Transverse colon (tissue), 4 donors: ENCODE data around the gene HSPA1L. TPM values are rescaled to one million over a fixed set of nuclear protein-coding genes. Genes with fewer than 3 reads are reported as not detected.
A peak's percentile ranks its signal among the peaks of the same experiment; 100 is the strongest.
"Not testable (repeated sequence)": the region's sequence is repeated elsewhere in the genome, so short reads cannot be mapped to it uniquely, and the experiment has no call there.

Source experiments
- DNase-seq: peaks from one replicate; pipeline ENCODE4 v3.0.0-alpha.2; 2019
- H3K27ac ChIP-seq, 4 donors: fragments of 200-600 bp; sonication (generic); 2 replicates each; pipeline ENCODE4 v1.5.1; 2016 to 2018; ENCODE audit warnings: inconsistent platforms in 4 of 4
- H3K27me3 ChIP-seq: fragments of 200-600 bp; sonication (generic); 2 replicates; pipeline ENCODE4 v1.5.1; 2017; ENCODE audit warnings: inconsistent platforms
- H3K36me3 ChIP-seq, 4 donors: fragments of 200-600 bp; sonication (generic); 2 replicates each; pipeline ENCODE4 v1.5.1; 2017 to 2019; ENCODE audit warnings: inconsistent platforms in 4 of 4
- H3K4me1 ChIP-seq, 4 donors: fragments of 200-600 bp; sonication (generic); 2 replicates each; pipeline ENCODE4 v1.5.1; 2017 to 2020; ENCODE audit warnings: inconsistent platforms in 4 of 4
- H3K4me3 ChIP-seq, 4 donors: fragments of 200-600 bp; sonication (generic); 1 replicate in 1 of 4; 2 replicates in 3 of 4; pipeline versions ENCODE4 v1.5.1 to v1.6.1; 2017 to 2019; ENCODE audit warnings: inconsistent platforms in 4 of 4
- H3K9me3 ChIP-seq, 2 donors: fragments of 200-600 bp; sonication (generic); 2 replicates each; pipeline ENCODE4 v1.5.1; 2017 to 2019; ENCODE audit warnings: inconsistent platforms in 2 of 2
- CTCF ChIP-seq, 5 experiments: fragments of 200-600 bp in 3 of 5; fragments of 450-650 bp in 2 of 5; sonication (generic) in 3 of 5; IDR thresholded peaks; 1 replicate in 2 of 5; 2 replicates in 3 of 5; pipeline ENCODE4 v1.5.1; 2016 to 2017; ENCODE audit warnings: antibody characterized with exemption in 5 of 5, inconsistent platforms in 3 of 5, mild to moderate bottlenecking in 2 of 5, moderate library complexity in 1 of 5
- EP300 ChIP-seq: sonication (generic); formaldehyde crosslinking; IDR thresholded peaks from one replicate; pipeline ENCODE4 v1.6.1; 2017; ENCODE audit warnings: antibody characterized with exemption, low read depth
- POLR2A ChIP-seq: fragments of 450-650 bp; IDR thresholded peaks from one replicate; pipeline ENCODE4 v1.6.1; 2016; ENCODE audit warnings: antibody characterized with exemption, mild to moderate bottlenecking, moderate library complexity
- POLR2AphosphoS5 ChIP-seq, 3 donors: sonication (generic); formaldehyde crosslinking; IDR thresholded peaks; one replicate each; pipeline ENCODE4 v1.6.1; 2016; ENCODE audit warnings: antibody characterized with exemption in 3 of 3
- WGBS, 2 donors: methylation state at CpG; one replicate each; pipeline ENCODE4 v1.1.5; 2018; ENCODE audit warnings: low coverage in 1 of 2; 5-methylcytosine and 5-hydroxymethylcytosine counted together
- in situ Hi-C, 4 donors: fragments of 200-750 bp; cut with MboI; loops; one replicate each; pipeline versions ENCODE4 v1.15.0 to v1.15.1; 2017; ENCODE audit warnings: low sequenced_read_pairs in 3 of 4, low pct_ligation_motif_present in 1 of 4, low pct_unique_long_range_greater_than_20kb in 1 of 4
- intact Hi-C: fragments of 100-400 bp; cut with DNase I; formaldehyde crosslinking; loops from one replicate; pipeline ENCODE4 v1.15.1; 2023; ENCODE audit warnings: low total_unique reads
- total RNA-seq, 4 donors: library from RNA; depleted of rRNA; stranded (reverse); fragments of >200 nt; gene quantifications; one replicate each; pipeline ENCODE4 v1.1.0, GENCODE V29; 2016

Gene HSPA1L
- total RNA-seq, 4 donors from 2014 or later: 0.64 to 0.68 TPM; not detected in 2

GRCh38 chr6:31819871-31820299 is 4.8 kb upstream of the HSPA1L start:
- TF ChIP-seq POLR2AphosphoS5 (IDR thresholded peaks at IDR 0.05) (peak in 2 of 3 donors; percentile 33 to 63), POLR2A (no peak), CTCF (IDR thresholded peaks at IDR 0.05) (no peak), EP300 (no peak)
- peak; percentile 30 for DNase-seq
- Histone ChIP-seq H3K27me3 (no peaks in the 10 kb centered on the region), H3K9me3 (no peaks in the 10 kb centered on the region), H3K27ac (peak overlapping the region; percentile 95 to 98 (median 96)), H3K36me3 (no peaks in the 10 kb centered on the region), H3K4me1 (peaks cover 15 to 72% (median 61%) of the 10 kb centered on the region in 4 donors), H3K4me3 (no peak overlapping the region)
- intact Hi-C loops (no loop called here), in situ Hi-C loops (loop anchor here in 1 of 4 donors (10.0 kb wide), 1 partner anchor 85 kb away; the partner anchor contains the start of gene CLIC1)

GRCh38 chr6:31817929-31818511 is 2.9 kb upstream of the HSPA1L start:
- H3K36me3 ChIP-seq, intact Hi-C loops, DNase-seq, H3K9me3 ChIP-seq, in situ Hi-C loops, H3K27me3 ChIP-seq: not testable (repeated sequence)
- peak overlapping the region; percentile 5 to 46 (median 30) for H3K4me3 ChIP-seq
- H3K4me1 ChIP-seq: peaks cover 18 to 65% (median 64%) of the 10 kb centered on the region in 4 donors
- WGBS, 2 donors: 67 to 88% methylated on average over 1 to 8 of the region's 8 CpGs
- H3K27ac ChIP-seq: peak overlapping the region; percentile 95 to 98 (median 96)
- TF ChIP-seq POLR2AphosphoS5 (IDR thresholded peaks at IDR 0.05): peak in 1 of 3 donors; percentile 66

- DNase-seq: not testable (repeated sequence)
- WGBS, 2 donors: 48 to 66% methylated on average over 2 to 19 of the region's 37 CpGs
- H3K27ac ChIP-seq: peak overlapping the region; percentile 95 to 98 (median 96)
These were observed 2.2 kb upstream of the HSPA1L start for GRCh38 chr6:31817133-31817928.

GRCh38 chr6:31814677-31815024 is 432 bp downstream of the HSPA1L start:
- Histone ChIP-seq H3K4me1 (peaks cover 15 to 39% (median 35%) of the 10 kb centered on the region in 4 donors), H3K36me3 (no peaks in the 10 kb centered on the region), H3K27ac (peak overlapping the region; percentile 96 to 99 (median 98)), H3K27me3 (no peaks in the 10 kb centered on the region), H3K4me3 (peak overlapping the region; percentile 26 to 65 (median 38)), H3K9me3 (no peaks in the 10 kb centered on the region)
- TF ChIP-seq POLR2A (peak; percentile 62), EP300 (no peak), CTCF (IDR thresholded peaks at IDR 0.05) (no peak), POLR2AphosphoS5 (IDR thresholded peaks at IDR 0.05) (peak; percentile 90 to 95 (median 93))
- intact Hi-C loops (no loop called here), in situ Hi-C loops (no loop called here)
- WGBS, 2 donors: 1% methylated on average over 13 of the region's 13 CpGs; no CpG with 5 or more reads in 1 of the 2 donors
- peak; percentile 96 for DNase-seq

More at GRCh38 chr6:31817133-31817928, 2.2 kb upstream of the HSPA1L start:
- in situ Hi-C loops, H3K9me3 ChIP-seq, intact Hi-C loops, H3K36me3 ChIP-seq, H3K27me3 ChIP-seq: not testable (repeated sequence)
- Histone ChIP-seq H3K4me1 (peaks cover 15 to 62% (median 58%) of the 10 kb centered on the region in 4 donors), H3K4me3 (peak overlapping the region in 3 of 4 donors; percentile 21 to 46 (median 40))

- H3K27me3 ChIP-seq: no peaks in the 10 kb centered on the region
- WGBS, 2 donors: 83 to 92% methylated on average over 2 to 7 of the region's 7 CpGs
- no peak for DNase-seq
- in situ Hi-C loops: no loop called here
- H3K27ac ChIP-seq: peak overlapping the region; percentile 96 to 99 (median 98)
- peaks cover 12 to 27% (median 24%) of the 10 kb centered on the region in 4 donors for H3K4me1 ChIP-seq
- no peaks in the 10 kb centered on the region for H3K9me3 ChIP-seq
- H3K4me3 ChIP-seq: peak overlapping the region in 1 of 4 donors; percentile 65
- H3K36me3 ChIP-seq: no peaks in the 10 kb centered on the region
- intact Hi-C loops: no loop called here
- TF ChIP-seq CTCF (IDR thresholded peaks at IDR 0.05) (no peak), EP300 (no peak), POLR2A (no peak), POLR2AphosphoS5 (IDR thresholded peaks at IDR 0.05) (no peak)
These were observed 1.6 kb downstream of the HSPA1L start for GRCh38 chr6:31813465-31813849.
